ENCODE data around the gene PDE3A.

Gene PDE3A

DNA sequence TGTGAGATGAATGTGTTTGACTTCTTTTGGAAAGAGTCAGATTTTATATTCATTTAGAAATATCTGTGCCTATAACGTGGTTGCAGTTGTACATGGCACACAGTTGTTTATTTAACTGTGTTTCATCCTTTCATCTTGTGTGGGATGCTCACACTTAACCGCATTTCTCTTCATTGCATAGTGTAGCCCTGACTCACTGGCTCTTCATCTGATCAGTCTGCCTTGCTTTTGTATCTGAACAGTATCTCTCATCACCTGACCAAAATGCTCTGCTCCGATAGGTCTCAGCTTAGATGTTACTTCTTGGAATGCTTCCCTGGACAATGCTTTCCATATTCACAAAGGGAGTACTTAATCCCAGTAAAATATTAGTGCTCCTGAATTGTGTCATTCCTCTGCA is 83.4 kb downstream of the PDE3A start:
- in situ Hi-C loops (cut with HindIII; ENCODE audit: low sequenced_read_pairs): no loop called here

DNA sequence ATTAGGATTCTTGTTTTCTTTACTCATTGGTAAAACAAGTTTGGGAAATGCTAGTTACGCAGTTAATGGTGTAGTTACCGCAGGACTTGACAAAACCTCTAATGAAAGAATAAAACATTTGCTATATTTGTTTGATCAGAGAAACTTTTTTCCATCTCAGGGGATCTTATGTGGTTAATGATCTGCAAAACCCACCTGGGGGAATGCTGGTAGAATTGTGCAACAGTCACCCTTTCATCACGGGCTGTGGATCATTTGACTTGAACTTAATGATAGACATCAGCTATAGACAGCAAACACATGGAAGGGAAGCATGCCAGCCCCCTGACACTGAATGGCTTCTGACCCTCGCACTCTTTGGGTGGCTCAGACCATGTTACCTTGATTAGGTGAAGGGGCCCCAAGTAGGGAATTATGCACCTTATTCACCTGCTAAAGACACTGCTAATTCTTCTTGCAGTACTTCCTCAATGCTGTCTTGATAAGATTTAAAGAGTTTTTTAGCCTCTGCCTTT is 84.2 kb downstream of the PDE3A start:
- in situ Hi-C loops (cut with HindIII; ENCODE audit: low sequenced_read_pairs): no loop called here

GRCh38 chr12:20453756-20454310 is 85.5 kb downstream of the PDE3A start:
- in situ Hi-C loops (cut with HindIII; ENCODE audit: low sequenced_read_pairs): no loop called here

DNA sequence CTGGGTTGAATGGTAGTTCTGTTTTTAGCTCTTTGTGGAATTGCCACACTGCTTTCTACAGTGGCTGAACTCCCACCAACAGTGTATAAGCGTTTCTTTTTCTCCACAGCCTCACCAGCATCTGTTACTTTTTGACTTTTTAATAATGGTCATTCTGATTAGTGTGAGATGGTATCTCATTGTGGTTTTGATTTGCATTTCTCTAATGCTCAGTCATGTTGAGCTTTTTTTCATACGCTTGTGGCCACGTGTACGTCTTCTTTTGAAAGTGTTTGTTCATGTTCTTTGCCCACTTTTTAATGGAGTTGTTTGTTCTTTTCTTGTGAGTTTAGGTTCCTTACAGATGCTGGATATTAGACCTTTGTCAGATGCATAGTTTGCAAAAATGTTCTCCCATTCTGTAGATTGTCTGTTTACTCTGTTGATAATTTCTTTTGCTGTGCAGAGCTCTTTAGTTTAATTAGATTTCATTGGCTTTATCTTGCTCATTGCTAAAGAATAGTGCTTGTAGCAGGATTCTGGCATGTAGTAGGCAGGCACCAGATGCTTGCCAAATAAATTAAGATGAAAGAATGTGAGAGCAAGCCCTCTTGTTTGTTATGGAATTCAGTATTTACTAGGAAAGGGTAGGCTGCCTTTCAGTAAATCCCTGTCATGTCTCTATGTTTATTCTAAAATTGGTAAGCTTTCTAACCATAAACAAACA is 86.8 kb downstream of the PDE3A start:
- in situ Hi-C loops (cut with HindIII; ENCODE audit: low sequenced_read_pairs): no loop called here

DNA sequence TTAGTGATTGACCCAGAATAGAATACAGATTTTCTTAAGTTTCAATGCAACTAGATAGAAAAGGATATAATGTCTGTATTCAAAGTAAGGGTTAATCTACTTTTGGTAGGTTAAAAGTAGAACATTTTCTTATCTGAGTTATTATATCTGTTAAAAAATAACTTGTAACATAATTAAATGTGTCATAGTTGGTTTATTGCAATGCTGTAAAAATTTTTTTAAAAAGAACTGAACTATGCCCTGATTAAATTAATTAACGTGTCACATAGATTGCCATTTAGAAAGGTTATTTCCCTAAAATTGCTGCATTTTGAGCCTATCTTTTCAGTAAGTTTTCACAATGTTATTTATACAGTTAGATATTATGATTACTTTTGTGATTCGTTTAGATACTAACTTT is 89.2 kb downstream of the PDE3A start:
- in situ Hi-C loops (cut with HindIII; ENCODE audit: low sequenced_read_pairs): no loop called here

DNA sequence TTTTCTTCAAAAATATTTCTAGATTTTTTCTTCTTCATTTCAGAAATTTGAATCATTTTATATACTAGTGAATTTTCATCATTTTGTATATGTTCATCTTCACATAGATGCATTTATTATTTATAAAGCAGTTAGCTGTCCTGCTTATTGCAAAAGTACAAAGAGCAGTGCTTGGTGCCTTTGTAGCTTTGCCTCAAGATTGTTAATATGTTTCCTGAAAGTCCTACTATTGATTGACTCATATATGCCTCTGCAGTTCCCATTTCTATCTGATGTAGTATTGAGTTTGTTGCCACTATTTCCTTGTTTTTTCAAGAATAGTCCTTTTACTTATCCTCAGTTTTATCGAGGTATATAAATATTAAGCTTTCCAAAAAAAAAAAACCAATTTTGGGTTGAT is 89.7 kb downstream of the PDE3A start:
- in situ Hi-C loops (cut with HindIII; ENCODE audit: low sequenced_read_pairs): no loop called here

DNA sequence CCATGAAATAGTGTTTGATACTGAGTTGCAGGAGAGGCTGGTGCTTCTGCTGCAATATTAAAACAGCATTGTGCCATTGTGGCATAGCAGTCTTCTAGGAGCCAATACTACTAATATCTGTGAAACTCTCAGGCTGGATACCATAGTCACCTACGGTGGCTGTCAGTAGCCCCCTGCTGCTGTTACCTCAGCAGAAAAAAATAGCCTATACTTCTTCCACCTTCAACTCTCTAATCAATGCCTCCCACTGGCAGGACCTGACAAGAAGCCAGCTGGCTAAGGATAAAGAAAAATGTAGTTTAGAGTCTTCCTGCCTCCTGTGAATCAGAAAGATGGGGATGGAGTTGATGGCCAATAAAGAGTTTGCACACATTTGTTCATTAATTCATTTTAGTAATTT is 91.6 kb downstream of the PDE3A start:
- in situ Hi-C loops (cut with HindIII; ENCODE audit: low sequenced_read_pairs): no loop called here

DNA sequence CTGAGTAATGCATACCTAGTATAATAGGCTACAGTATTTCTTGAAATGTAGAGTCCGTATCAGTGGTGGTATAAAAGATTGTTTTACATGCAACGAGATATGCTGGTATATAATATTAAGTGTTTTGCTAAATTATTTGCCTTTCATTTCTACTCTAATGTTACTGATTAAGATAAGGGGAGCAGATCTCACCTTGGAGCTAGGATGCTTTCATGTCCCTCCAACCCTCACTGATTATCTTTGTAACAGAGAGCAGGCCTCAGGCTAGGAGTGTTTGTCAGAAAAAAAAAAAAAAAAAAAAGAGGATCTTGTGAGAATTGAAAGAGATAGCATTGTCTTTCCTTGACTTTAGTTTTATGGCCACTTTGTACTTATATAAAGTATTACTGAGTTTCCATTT is 92.6 kb downstream of the PDE3A start:
- in situ Hi-C loops (cut with HindIII; ENCODE audit: low sequenced_read_pairs): no loop called here

GRCh38 chr12:20463913-20464524 is 95.7 kb downstream of the PDE3A start:
- in situ Hi-C loops (cut with HindIII; ENCODE audit: low sequenced_read_pairs): no loop called here

GRCh38 chr12:20469300-20469699 is 101.0 kb downstream of the PDE3A start:
- in situ Hi-C loops (cut with HindIII; ENCODE audit: low sequenced_read_pairs): no loop called here

- in situ Hi-C loops (cut with HindIII; ENCODE audit: low sequenced_read_pairs): no loop called here
These were observed 101.4 kb downstream of the PDE3A start for GRCh38 chr12:20469756-20470155.

- in situ Hi-C loops (cut with HindIII; ENCODE audit: low sequenced_read_pairs): no loop called here
These were observed 103.9 kb downstream of the PDE3A start for GRCh38 chr12:20472102-20472782.

GRCh38 chr12:20473133-20473532 is 104.8 kb downstream of the PDE3A start:
- in situ Hi-C loops (cut with HindIII; ENCODE audit: low sequenced_read_pairs): no loop called here

GRCh38 chr12:20474016-20474415 is 105.7 kb downstream of the PDE3A start:
- in situ Hi-C loops (cut with HindIII; ENCODE audit: low sequenced_read_pairs): no loop called here

- in situ Hi-C loops (cut with HindIII; ENCODE audit: low sequenced_read_pairs): no loop called here
These were observed 106.1 kb downstream of the PDE3A start for GRCh38 chr12:20474443-20474842.

DNA sequence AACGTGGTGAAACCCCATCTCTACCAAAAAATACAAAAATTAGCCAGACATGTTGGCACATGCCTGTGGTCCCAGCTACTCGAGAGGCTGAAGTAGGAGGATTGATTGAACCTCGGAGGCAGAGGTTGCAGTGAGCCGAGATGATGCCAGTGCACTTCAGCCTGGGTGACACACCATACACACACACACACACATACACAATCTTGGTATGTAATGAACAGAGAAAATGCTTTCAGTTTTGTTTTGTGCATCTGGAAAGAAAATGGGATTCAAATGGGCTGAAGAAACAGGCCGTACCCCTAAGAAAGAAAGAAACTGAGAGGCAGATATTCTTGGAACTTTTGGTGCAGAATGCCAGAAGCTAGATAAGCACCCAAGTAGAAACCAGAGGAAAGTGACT is 107.2 kb downstream of the PDE3A start:
- in situ Hi-C loops (cut with HindIII; ENCODE audit: low sequenced_read_pairs): no loop called here

- in situ Hi-C loops (cut with HindIII; ENCODE audit: low sequenced_read_pairs): no loop called here
These were observed 108.2 kb downstream of the PDE3A start for GRCh38 chr12:20476551-20476950.

GRCh38 chr12:20477255-20477654 is 108.9 kb downstream of the PDE3A start:
- in situ Hi-C loops (cut with HindIII; ENCODE audit: low sequenced_read_pairs): no loop called here

DNA sequence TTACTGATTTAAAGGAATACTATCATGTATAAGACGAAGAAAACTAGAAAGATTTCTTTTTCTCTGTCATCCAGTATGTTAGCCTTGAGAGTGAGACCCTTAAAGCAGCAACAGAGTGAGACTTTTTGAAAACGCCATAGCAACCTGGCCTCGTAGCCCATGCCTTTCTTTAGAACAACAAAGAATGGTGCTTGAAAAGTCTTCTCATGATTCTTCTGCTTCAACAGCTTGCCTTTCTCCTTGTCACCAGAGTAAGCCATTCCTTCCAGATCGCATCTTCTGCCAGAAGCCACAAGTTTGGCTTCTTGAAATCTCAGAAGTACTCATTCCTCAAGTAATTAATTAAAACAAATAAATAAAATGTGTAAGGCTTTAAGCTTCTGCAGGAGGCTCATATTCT is 109.3 kb downstream of the PDE3A start:
- in situ Hi-C loops (cut with HindIII; ENCODE audit: low sequenced_read_pairs): no loop called here

- in situ Hi-C loops (cut with HindIII; ENCODE audit: low sequenced_read_pairs): no loop called here
These were observed 114.2 kb downstream of the PDE3A start for GRCh38 chr12:20482491-20483054.

DNA sequence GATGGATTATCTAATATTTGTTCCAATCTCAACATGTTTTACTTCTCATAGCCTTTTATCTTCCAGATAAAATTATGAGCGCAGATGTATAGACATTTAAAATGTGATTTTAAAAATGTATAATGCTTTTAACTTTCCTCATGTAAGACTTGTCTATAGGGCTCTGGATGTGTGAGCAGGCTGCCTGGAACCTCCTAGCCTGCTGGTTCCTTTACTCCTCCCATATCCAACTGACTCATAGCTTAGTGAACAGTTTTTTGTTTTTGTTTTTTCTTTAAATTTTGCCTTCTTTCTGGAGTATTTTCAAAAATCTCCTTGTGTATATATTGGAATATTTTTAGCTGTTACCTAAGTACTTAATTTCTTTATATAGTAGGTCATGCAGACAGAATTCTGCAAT is 115.4 kb downstream of the PDE3A start:
- in situ Hi-C loops (cut with HindIII; ENCODE audit: low sequenced_read_pairs): no loop called here

All from endothelial cell of hepatic sinusoid (primary cell).